ENCODE measurements around the gene TIMM44. TPM values are rescaled to one million over a fixed set of nuclear protein-coding genes. Genes with fewer than 3 reads are reported as not detected.

TIMM44 gene
- total and polyA plus RNA-seq, 2 donors (not counting 3 experiments of a cell fraction or from before 2014, with no cell fraction given), result 61.5 to 64.3 TPM

GRCh38 chr19:7919610-7920518 lies 23.6 kb downstream of the TIMM44 start, which contains the start of gene SNAPC2:
SNAPC2 (plus strand) TSS chr19:7920338; CDS start chr19:7920367, 29 bp downstream.
- POLR2A ChIA-PET, result interaction anchor here (0.5 to 2.1 kb wide), 8 partner anchors 8 to 317 kb away, joined by 3 to 13 read pairs (median 4); partner anchors contain the start of genes MAP2K7 and TIMM44
- Histone ChIP-seq H3K36me3 (ENCODE audit: control insufficient read depth in 2 of 2, extremely low read depth in 1 of 2, insufficient read depth in 2 of 2, low read length in 2 of 2) (peaks cover 0 to 5% of the 10 kb centered on the region in 2 experiments), H3K27me3 (ENCODE audit: control insufficient read depth in 2 of 2, insufficient read depth in 2 of 2, low read length in 2 of 2) (peaks cover 18 to 31% of the 10 kb centered on the region in 2 experiments), H3K79me2 (ENCODE audit: control insufficient read depth, insufficient read depth, low read length) (no peaks in the 10 kb centered on the region), H4K20me1 (replicated peaks; ENCODE audit: control insufficient read depth, extremely low read depth, insufficient read depth, low read length) (no peaks in the 10 kb centered on the region), H3K9me3 (replicated peaks; ENCODE audit: control insufficient read depth, insufficient read depth, low read length) (no peaks in the 10 kb centered on the region), H3K4me2 (ENCODE audit: insufficient read depth, low read length) (peak within 1 kb of the TSS; percentile 82), H3K9ac (replicated peaks; ENCODE audit: extremely low read depth, insufficient read depth, low read length) (peak within 1 kb of the TSS; percentile 24), H3K4me1 (ENCODE audit: control insufficient read depth, extremely low read depth, insufficient read depth, low read length) (peaks cover 22% of the 10 kb centered on the region), H3K27ac (ENCODE audit: insufficient read depth, low read depth, low read length) (peak within 1 kb of the TSS; percentile 13), H3K4me3 (replicated peaks in 1 of 3; ENCODE audit: insufficient read depth in 1 of 3, low read depth in 1 of 3, low read length in 3 of 3) (peak within 1 kb of the TSS; percentile 61 to 79 (median 63)), H2AFZ (ENCODE audit: low read depth, low read length) (peak within 1 kb of the TSS; percentile 84), H3K9me1 (replicated peaks; ENCODE audit: control insufficient read depth, extremely low read depth, insufficient read depth, low read length) (no peaks in the 10 kb centered on the region)
- CTCF ChIA-PET, result interaction anchor here (0.6 to 5.1 kb wide), 14 partner anchors 8 to 352 kb away, joined by 3 to 34 read pairs (median 7); partner anchors contain the start of genes MAP2K7 and TIMM44
- DNase-seq (ENCODE audit: low read depth, low spot score), result peak; percentile 94
- TF ChIP-seq POLR2A (IDR thresholded peaks at IDR 0.05; ENCODE audit: low read depth, low read length) (peak; percentile 68), MYC (IDR thresholded peaks at IDR 0.05; ENCODE audit: low read depth, low read length) (no peak), POLR2AphosphoS5 (IDR thresholded peaks at IDR 0.05; ENCODE audit: insufficient read depth, low read depth, low read length) (peak; percentile 58)
- intact Hi-C loops (cut with micrococcal nuclease) (loop anchor here (1.0 to 5.0 kb wide), 5 partner anchors 17 to 291 kb away; partner anchors contain the start of genes MAP2K7, PET100, TIMM44 and TRAPPC5), dilution Hi-C loops (cut with MboI; ENCODE audit: extremely low pct_ligation_motif_present, low sequenced_read_pairs) (no loop called here)
- no TSS peak for BruUV-seq (replicated peaks)
- FAIRE-seq, result no peak

GRCh38 chr19:7918615-7919421 lies 24.6 kb downstream of the TIMM44 start:
- H3K9me3 ChIP-seq (replicated peaks; ENCODE audit: control insufficient read depth, insufficient read depth, low read length), result no peaks in the 10 kb centered on the region
- ChIA-PET POLR2A (interaction anchor here (1.4 kb wide), 2 partner anchors 7 to 15 kb away, joined by 4 to 5 read pairs; partner anchors contain the start of gene MAP2K7), CTCF (interaction anchor here (1.1 to 5.1 kb wide), 11 partner anchors 7 to 351 kb away, joined by 3 to 34 read pairs (median 7); partner anchors contain the start of gene TIMM44)
- no peak overlapping the region for H3K4me3 ChIP-seq (replicated peaks in 1 of 3; ENCODE audit: insufficient read depth in 1 of 3, low read depth in 1 of 3, low read length in 3 of 3)
- intact Hi-C loops (cut with micrococcal nuclease), result no loop called here
- H3K9me1 ChIP-seq (replicated peaks; ENCODE audit: control insufficient read depth, extremely low read depth, insufficient read depth, low read length), result no peaks in the 10 kb centered on the region
- no TSS peak for BruUV-seq (replicated peaks)
- no peak for DNase-seq (ENCODE audit: low read depth, low spot score)
- no peaks in the 10 kb centered on the region for H3K79me2 ChIP-seq (ENCODE audit: control insufficient read depth, insufficient read depth, low read length)
- no peak overlapping the region for H3K27ac ChIP-seq (ENCODE audit: insufficient read depth, low read depth, low read length)
- H2AFZ ChIP-seq (ENCODE audit: low read depth, low read length), result no peak overlapping the region
- H3K9ac ChIP-seq (replicated peaks; ENCODE audit: extremely low read depth, insufficient read depth, low read length), result no peak overlapping the region
- dilution Hi-C loops (cut with MboI; ENCODE audit: extremely low pct_ligation_motif_present, low sequenced_read_pairs), result no loop called here
- peaks cover 22% of the 10 kb centered on the region for H3K4me1 ChIP-seq (ENCODE audit: control insufficient read depth, extremely low read depth, insufficient read depth, low read length)
- H4K20me1 ChIP-seq (replicated peaks; ENCODE audit: control insufficient read depth, extremely low read depth, insufficient read depth, low read length), result no peaks in the 10 kb centered on the region
- peaks cover 18 to 31% of the 10 kb centered on the region in 2 experiments for H3K27me3 ChIP-seq (ENCODE audit: control insufficient read depth in 2 of 2, insufficient read depth in 2 of 2, low read length in 2 of 2)
- no peak overlapping the region for H3K4me2 ChIP-seq (ENCODE audit: insufficient read depth, low read length)
- TF ChIP-seq CTCF (IDR thresholded peaks at IDR 0.05; ENCODE audit: extremely low read depth in 1 of 2, insufficient read depth in 1 of 2, low read depth in 1 of 2, low read length in 2 of 2) (no peak), POLR2A (IDR thresholded peaks at IDR 0.05; ENCODE audit: low read depth, low read length) (no peak), FOS (IDR thresholded peaks at IDR 0.05; ENCODE audit: borderline replicate concordance, insufficient read depth, low read length) (no peak), JUN (IDR thresholded peaks at IDR 0.05; ENCODE audit: borderline replicate concordance, insufficient read depth, insufficient read length, low read depth) (no peak), POLR2AphosphoS5 (IDR thresholded peaks at IDR 0.05; ENCODE audit: insufficient read depth, low read depth, low read length) (no peak), MYC (IDR thresholded peaks at IDR 0.05; ENCODE audit: low read depth, low read length) (no peak), EZH2 (IDR thresholded peaks at IDR 0.05; ENCODE audit: borderline replicate concordance, low read depth, low read length, severe bottlenecking) (no peak), GATA2 (IDR thresholded peaks at IDR 0.05; ENCODE audit: insufficient read depth, insufficient read length, low read depth, low read length) (no peak)
- TF ChIP-seq, protein P1, sequence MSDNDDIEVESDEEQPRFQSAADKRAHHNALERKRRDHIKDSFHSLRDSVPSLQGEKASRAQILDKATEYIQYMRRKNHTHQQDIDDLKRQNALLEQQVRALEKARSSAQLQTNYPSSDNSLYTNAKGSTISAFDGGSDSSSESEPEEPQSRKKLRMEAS (IDR thresholded peaks at IDR 0.05; ENCODE audit: insufficient read depth, insufficient read length), result no peak
- FAIRE-seq, result no peak
- peaks cover 0 to 5% of the 10 kb centered on the region in 2 experiments for H3K36me3 ChIP-seq (ENCODE audit: control insufficient read depth in 2 of 2, extremely low read depth in 1 of 2, insufficient read depth in 2 of 2, low read length in 2 of 2)
